Activated CD4-positive, alpha-beta T cell treated with anti-CD3 and anti-CD28 coated beads, Interleukin-2, amount 50 U/mL, for 4 hours (primary cell): ENCODE measurements around the gene LILRB5.
A peak's percentile ranks its signal among the peaks of the same experiment; 100 is the strongest.
"Not testable (repeated sequence)": the region's sequence is repeated elsewhere in the genome, so short reads cannot be mapped to it uniquely, and the experiment has no call there.

ENCODE experiments used
- DNase-seq, 2 experiments: peaks; one replicate each; pipeline ENCODE4 v3.0.0-alpha.2; 2020

LILRB5 gene

DNA sequence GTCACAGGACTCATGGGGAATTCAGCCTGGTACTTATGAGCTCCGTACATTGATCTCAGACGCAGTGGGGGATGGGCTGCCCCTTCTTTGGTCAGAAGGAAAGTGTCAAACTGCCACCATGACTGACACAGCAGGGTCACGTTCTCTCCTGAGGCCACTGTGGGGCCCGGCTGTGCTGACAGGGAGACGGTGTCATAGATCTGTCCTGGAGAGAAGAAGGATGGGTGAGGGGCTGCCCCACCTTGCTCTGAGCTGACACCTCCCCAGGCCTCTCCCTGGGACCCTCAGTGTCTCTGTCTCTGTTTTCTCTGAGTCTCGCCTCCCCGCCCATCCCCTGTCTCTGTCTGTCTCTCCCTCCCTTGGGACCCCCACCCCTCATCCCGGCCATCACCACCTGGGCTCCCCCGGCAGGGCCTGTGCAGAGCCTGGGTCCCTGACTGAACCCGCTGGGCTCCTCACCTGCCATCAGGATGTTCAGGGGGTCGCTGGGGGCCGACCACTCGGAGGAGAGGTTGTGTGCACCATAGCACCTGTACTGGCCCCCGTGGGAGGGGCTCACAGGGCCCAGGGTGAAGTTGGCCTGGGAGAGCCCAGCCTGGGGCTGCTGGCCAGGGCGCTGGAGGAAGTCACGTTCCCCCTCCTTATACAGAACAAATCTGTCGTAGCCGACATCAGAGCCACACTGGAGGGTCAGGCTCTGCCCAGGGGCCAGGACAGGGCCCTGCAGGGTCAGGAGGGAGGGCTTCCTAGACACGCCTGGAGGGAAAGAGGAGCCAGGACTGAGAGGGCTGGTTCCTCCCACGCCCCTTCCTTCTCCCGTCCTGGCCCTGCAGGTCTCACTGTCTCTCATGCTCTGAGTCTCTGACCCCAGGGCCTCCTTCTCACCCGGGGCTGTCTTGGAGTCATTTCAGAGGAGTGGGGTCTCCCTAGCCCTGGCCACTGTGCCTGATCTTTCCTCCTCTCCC is 16.4 kb downstream of the LILRB5 start:
- not testable (repeated sequence) for DNase-seq

- not testable (repeated sequence) for DNase-seq
Measured at GRCh38 chr19:54239491-54240371, 17.3 kb downstream of the LILRB5 start.

GRCh38 chr19:54233941-54234340 is 23.1 kb downstream of the LILRB5 start:
- DNase-seq: no peak

- peak; percentile 86 to 91 for DNase-seq
Measured at GRCh38 chr19:54231077-54231931, 25.8 kb downstream of the LILRB5 start.

GRCh38 chr19:54230031-54230430 is 27.0 kb downstream of the LILRB5 start:
- DNase-seq: no peak

DNA sequence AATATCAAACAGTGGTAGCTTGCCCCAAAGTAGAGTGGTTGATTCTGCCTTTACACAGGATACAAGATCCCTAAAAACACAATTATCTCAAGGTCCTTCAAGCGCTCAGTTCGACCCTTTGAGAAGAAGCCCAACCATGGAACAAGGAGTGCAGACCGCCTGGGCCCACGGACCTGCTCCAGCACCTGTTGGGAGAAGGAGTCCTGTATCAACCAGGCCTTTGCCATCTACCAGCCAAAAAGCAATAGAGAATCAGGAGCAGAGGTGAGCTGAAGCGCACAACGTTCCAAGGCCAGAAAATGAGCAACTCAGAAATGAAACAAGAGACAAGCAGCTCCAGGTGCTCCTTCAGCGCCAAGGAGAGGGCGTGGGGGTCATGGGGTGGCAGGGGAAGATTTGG is 27.9 kb downstream of the LILRB5 start:
- no peak for DNase-seq

DNA sequence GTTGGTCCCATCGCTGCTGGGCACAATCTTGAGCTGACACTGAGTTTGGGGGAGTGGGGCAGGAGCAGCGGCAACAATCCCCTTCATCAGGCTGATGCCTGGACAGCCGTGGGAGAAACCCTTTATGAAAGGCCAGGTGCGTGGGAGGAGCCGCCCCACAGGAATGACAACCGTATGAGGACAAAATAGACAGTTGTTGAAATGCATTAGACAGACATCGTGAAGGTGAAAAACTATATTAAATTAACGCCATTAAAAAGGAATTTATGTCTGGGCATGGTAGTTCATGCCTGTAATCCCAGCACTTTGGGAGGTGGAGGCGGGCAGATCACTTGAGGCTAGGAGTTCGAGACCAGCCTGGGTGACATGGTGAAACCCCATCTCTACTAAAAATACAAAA is 32.5 kb downstream of the LILRB5 start:
- DNase-seq: not testable (repeated sequence)

DNA sequence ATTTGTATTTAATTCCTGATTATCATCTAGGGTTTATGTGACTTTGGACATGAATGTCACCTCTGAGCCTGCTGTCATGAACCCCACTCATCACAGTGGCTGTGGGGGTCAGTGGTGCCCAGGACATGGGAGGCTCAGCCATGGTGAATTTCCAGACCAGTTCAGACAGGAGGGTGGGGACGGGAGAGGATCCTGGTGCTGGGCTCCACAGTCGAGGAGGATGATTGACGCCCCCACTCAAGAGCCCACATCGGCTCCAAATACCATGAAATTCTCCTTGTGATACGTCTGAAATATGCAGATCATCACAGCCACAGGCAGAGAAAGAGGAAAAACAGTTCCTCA is 33.2 kb downstream of the LILRB5 start:
- not testable (repeated sequence) for DNase-seq

- DNase-seq: not testable (repeated sequence)
Measured at GRCh38 chr19:54223277-54223936, 33.7 kb downstream of the LILRB5 start.

DNA sequence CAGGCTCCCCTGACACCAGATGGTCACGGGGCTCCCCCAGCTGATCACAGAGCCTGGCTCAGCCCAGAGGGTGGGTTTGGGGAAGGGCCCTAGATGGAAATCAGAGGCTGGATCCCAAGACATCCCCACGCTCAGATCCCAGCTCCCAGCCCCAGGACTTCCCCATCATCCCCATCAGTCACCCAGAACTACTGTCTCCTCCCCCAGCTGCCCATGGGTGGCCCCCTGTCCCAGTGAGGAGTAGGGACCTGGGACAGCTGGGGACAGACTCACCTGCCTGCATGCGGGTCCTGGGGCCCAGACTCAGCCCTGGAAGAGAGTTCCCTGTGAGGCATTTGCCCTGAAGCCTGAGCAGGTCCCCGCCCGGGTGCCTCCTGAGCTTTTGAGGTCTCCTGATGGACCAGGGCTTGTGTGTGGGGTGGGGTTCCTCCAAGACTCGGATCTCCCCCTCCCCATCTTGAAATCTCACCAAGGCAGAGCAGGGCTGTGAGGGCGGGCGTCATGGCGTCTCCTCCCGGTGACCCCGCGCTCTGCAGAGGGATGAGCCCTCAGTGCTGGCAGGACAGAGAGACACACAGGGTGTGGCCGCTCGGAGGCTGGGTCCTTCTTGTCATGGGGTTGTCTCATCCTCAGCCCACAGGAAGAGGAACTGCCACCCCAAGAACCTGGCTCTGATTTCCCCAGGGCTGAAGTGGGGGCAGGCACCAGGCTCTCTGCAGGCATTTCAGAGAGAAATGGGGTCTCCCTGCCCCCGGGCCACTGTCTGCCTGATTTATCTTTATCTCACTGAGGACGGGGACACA is 34.4 kb downstream of the LILRB5 start, which contains the start of gene LILRB3:
Gene LILRB3, minus strand, starts transcription at position 534 of the 803 bp plus-strand sequence. Its CDS starts 31 bp downstream, at position 503.
- DNase-seq: not testable (repeated sequence)

DNA sequence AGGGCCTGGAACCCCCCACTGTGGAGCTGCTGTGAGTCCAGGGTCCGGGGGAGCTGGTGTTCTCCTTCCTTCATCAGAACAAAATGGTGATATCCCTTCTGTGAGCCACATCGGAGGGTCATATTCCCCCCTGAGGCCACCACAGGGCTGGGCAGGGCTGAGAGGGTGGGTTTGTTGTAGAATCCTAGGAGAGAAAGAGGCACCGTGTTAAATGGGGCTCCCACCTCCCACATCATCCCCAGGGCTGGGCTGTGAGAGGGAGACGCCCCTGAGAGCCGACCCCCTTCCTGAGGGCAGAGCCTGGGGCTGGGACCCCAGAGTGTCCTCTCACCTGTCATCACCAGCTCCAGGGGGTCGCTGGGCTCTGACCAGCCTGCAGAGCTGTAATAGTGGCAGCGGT is 35.1 kb downstream of the LILRB5 start:
- DNase-seq: not testable (repeated sequence)

DNA sequence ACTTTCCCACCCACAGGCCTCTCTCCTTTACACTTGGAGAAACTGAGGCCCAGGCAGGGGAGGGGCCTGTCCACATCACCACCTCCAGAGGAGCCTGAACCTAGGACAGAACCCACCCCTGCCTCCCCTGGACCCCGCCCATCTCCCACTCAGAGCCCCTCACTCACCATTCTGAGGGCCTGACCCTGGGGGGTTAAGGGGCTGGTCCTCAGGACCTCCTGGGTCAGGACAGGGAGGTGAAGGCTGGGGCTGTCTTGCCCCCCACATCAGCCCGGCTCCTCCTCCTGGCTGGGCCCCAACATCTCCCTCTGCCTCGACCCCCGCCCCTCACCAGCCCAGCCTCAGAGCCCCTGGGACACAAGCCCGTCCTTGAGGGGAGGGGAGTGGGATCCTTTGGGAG is 37.4 kb downstream of the LILRB5 start:
- DNase-seq: not testable (repeated sequence)

- no peak for DNase-seq
Measured at GRCh38 chr19:54218960-54219661, 38.0 kb downstream of the LILRB5 start.

DNA sequence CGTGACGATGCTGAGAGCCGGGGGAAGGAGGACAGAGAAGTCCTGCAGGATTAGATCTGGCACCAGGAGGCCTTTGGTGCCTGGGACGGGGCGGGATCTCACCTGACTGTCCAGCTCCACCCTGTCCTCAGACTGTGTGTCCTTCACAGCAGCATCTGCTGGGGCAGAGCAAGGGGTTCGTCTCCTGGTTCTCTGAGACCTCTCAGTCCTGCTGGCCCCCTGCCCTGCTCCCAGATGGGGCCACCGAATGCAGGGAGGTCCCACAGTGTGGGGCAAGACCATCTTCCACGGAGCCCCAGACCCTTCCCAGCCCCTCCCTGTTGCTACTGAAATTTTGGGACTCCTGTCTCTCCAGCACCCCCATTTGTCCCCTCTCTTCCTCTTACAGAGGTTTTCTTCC is 38.8 kb downstream of the LILRB5 start:
- DNase-seq: no peak

GRCh38 chr19:54217517-54218247 is 39.4 kb downstream of the LILRB5 start:
- DNase-seq: not testable (repeated sequence)

DNA sequence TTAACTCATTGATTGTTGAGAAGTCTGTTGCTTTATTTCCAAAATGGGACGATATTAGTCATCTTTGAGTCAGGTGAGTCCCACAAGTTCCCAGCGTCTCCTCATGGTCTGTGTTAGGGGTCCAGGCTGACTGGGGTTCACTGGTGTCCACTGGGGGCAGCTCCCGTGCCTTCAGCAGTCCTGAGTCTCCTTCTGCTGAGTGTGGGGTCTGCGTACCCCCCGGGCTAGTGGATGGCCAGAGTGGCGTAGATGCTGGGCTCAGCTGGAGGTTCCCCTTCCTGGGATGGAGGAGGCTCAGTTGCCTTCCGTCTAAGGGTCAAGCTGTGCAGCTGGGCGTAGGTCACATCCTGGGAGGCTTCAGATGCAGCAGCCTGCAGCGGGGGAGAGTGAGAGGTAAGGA is 40.2 kb downstream of the LILRB5 start:
- no peak for DNase-seq

DNA sequence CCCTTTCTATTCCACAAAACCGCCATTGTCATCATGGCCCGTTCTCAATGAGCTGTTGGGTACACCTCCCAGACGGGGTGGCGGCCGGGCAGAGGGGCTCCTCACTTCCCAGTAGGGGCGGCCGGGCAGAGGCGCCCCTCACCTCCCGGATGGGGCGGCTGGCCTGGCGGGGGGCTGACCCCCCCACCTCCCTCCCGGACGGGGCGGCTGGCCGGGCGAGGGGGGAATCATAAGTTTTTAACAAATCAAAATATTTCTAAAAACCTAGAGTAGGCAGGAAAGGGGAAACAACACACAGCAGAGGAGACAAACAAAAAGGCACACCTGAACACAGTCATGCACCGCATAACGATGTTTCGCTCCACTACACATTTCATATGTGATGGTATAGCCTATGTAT is 42.3 kb downstream of the LILRB5 start:
- DNase-seq: not testable (repeated sequence)

- DNase-seq: not testable (repeated sequence)
Measured at GRCh38 chr19:54214217-54214616, 42.9 kb downstream of the LILRB5 start.

DNA sequence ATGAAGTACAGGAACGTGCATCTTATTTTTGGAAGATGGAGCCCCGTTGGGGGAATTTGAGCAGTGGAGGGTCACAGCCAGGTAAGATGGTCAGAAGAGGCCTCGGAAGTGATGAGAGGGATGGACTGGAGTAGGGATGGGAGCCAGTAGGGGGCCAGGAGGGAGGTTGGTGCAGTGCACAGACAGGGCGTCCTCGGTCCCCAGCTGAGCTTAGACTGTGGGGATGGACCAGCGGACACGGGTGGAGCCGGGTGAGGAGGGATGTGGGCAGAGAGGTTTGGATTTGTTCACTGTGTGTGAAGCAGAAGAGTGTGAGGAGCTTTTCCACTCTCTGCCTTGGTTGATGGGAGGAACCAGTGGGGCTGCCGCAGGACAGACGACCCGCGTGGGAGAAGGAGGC is 45.8 kb downstream of the LILRB5 start:
- no peak for DNase-seq
